Large intestine (tissue), 3 donors: ENCODE measurements around the gene CCR7. TPM values are rescaled to one million over a fixed set of nuclear protein-coding genes. Genes with fewer than 3 reads are reported as not detected.
"Not testable (repeated sequence)": the region's sequence is repeated elsewhere in the genome, so short reads cannot be mapped to it uniquely, and the experiment has no call there.

Experiments used
- DNase-seq, 2 donors: peaks; one replicate each; pipeline versions ENCODE4 v3.0.0 to v3.0.0-alpha.2; 2013
- H3K27ac ChIP-seq: one replicate; pipeline ENCODE4 v1.5.1; 2013; ENCODE audit warnings: low read length
- H3K27me3 ChIP-seq: 2 replicates; pipeline ENCODE4 v1.6.1; 2013; ENCODE audit warnings: low read length; ENCODE audit not compliant: control insufficient read depth, insufficient read depth
- H3K36me3 ChIP-seq: 2 replicates; pipeline ENCODE4 v1.6.1; 2013; ENCODE audit warnings: low read length; ENCODE audit not compliant: control insufficient read depth, insufficient read depth
- H3K4me1 ChIP-seq: one replicate; pipeline ENCODE4 v1.6.1; 2013; ENCODE audit warnings: low read length; ENCODE audit not compliant: control insufficient read depth, insufficient read depth
- H3K4me3 ChIP-seq: one replicate; pipeline ENCODE4 v1.5.1; 2013; ENCODE audit warnings: low read length
- H3K9me3 ChIP-seq: one replicate; pipeline ENCODE4 v1.6.1; 2013; ENCODE audit warnings: mild to moderate bottlenecking, low read depth, low read length, moderate library complexity; ENCODE audit not compliant: control insufficient read depth
- WGBS: methylation state at CpG from one replicate; pipeline ENCODE4 v1.1.5; 2013; ENCODE audit warnings: low lambda C conversion rate; ENCODE audit not compliant: insufficient coverage; 5-methylcytosine and 5-hydroxymethylcytosine counted together
- polyA plus RNA-seq: library from polyadenylated mRNA; unstranded; fragments of 120-200 nt; gene quantifications from one replicate; pipeline ENCODE4 v1.2.1, GENCODE V29; 2013

Gene CCR7
- polyA plus RNA-seq, 1 donor: 0.64 TPM

DNA sequence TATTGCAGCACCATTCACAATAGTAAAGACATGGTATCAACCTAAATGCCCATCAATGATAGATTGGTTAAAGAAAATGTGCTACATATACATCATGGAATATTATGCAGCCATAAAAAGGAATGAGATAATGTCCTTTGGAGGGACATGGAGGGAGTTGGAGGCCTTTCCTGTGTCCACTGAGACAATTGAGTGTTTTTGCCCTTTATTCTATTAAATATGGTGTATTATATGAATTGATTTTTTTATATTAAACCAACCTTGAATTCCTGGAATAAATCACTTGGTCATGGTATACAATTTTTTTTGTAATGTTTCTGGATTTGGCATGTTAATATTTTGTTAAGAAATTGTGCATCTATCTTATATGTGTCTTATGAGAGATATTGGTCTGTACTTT, 9.0 kb upstream of the CCR7 start:
- Histone ChIP-seq H3K4me1 (no peaks in the 10 kb centered on the region), H3K27me3 (peaks cover 15% of the 10 kb centered on the region), H3K27ac (no peak overlapping the region), H3K4me3 (no peak overlapping the region), H3K9me3 (peaks cover 6% of the 10 kb centered on the region), H3K36me3 (no peaks in the 10 kb centered on the region)
- no peak for DNase-seq

DNA sequence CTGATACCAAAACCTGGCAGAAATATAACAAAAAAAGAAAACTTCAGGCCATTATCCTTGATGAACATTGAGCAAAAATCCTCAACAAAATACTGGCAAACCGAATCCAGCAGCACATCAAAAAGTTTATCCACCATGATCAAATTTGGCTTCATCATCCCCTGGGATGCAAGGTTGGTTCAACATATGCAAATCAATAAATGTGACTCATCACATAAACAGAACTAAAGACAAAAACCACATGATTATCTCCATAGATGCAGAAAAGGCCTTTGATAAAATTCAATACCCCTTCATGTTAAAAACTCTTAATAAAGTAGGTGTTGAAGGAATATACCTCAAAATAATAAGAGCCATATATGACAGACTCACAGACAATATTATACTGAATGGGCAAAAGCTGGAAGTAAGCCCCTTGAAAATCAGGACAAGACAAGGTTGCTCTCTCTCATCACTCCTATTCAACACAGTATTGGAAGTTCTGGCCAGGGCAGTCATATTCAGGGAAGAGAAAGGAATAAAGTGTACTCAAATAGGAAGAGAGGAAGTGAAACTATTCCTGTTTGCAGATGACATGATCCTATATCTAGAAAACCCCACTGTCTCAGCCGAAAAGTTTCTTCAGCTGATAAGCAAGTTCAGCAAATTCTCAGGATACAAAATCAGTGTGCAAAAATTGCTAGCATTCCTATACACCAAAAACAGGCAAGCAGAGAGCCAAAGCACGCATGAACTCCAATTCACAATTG, 7.1 kb upstream of the CCR7 start:
- 80% methylated on average over 1 of the region's 3 CpGs for WGBS
- DNase-seq, H3K9me3 ChIP-seq: not testable (repeated sequence)

DNA sequence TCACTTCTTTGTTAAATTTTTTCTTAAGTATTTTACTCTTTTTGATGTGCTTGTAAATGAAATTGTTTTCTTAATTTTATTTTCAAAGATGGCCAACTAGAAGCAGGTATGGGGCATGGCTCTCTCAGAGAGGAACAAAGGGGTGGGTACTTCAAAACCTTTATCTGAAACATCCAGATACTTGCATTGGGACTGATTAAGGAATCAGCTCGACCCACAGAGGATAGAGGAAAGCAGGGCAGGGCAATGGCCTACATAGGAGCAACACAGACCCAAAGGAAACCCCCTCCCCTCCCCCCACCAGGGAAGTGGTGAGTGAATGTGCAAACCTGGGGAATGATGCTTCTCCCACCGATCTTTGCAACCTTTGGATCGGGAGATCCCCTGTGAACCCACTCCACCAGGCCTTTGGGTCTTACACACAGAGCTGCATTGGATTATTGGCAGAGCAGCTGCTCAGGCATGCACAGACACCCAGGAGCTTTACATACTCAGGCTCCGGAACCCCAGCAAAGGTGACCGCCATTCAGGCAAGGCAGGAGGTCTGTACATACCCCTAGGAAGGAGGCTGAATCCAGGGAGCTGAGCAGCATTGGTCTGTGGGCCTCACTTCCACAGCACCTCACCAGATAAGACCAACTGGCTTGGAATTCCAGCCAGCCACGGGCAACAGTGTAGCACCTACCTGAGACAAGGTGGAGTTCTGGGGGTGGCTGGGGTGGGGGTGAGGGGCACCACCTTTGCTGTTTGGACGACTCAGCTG, 3.0 kb upstream of the CCR7 start:
- no peak for DNase-seq
- H3K4me1 ChIP-seq: no peaks in the 10 kb centered on the region
- H3K27me3 ChIP-seq: peaks cover 9% of the 10 kb centered on the region
- no CpG with 5 or more reads among the region's 7 CpGs for WGBS
- no peak overlapping the region for H3K27ac ChIP-seq
- no peaks in the 10 kb centered on the region for H3K36me3 ChIP-seq
- no peaks in the 10 kb centered on the region for H3K9me3 ChIP-seq
- no peak overlapping the region for H3K4me3 ChIP-seq

More for the DNA sequence above, 7.1 kb upstream of the CCR7 start:
- not testable (repeated sequence) for H3K4me3 ChIP-seq, H3K4me1 ChIP-seq, H3K27ac ChIP-seq, H3K36me3 ChIP-seq
- H3K27me3 ChIP-seq: peaks cover 18% of the 10 kb centered on the region

DNA sequence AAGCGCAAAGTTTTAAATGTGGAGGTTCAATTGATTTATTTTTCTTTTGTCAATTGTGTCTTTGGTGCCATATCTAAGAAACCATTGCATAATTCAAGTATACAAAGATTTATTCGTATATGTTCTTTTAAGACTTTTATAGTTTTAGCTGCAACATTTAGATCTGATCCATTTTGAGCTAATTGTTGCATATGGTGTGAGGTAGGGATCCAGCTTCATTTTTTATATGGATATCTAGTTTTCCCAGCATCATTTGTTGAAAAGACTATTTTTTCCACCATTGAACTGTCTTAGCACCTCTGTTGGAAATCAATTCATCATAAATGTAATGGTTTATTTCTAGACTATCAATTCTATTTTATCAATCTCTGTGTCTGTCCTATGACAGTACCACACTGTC, 2.1 kb upstream of the CCR7 start:
- WGBS: 92% methylated on average over 2 of the region's 2 CpGs
- H3K36me3 ChIP-seq: no peaks in the 10 kb centered on the region
- H3K27ac ChIP-seq: no peak overlapping the region
- peaks cover 15% of the 10 kb centered on the region for H3K27me3 ChIP-seq
- no peak overlapping the region for H3K4me3 ChIP-seq
- no peaks in the 10 kb centered on the region for H3K9me3 ChIP-seq
- no peak for DNase-seq
- H3K4me1 ChIP-seq: no peaks in the 10 kb centered on the region

DNA sequence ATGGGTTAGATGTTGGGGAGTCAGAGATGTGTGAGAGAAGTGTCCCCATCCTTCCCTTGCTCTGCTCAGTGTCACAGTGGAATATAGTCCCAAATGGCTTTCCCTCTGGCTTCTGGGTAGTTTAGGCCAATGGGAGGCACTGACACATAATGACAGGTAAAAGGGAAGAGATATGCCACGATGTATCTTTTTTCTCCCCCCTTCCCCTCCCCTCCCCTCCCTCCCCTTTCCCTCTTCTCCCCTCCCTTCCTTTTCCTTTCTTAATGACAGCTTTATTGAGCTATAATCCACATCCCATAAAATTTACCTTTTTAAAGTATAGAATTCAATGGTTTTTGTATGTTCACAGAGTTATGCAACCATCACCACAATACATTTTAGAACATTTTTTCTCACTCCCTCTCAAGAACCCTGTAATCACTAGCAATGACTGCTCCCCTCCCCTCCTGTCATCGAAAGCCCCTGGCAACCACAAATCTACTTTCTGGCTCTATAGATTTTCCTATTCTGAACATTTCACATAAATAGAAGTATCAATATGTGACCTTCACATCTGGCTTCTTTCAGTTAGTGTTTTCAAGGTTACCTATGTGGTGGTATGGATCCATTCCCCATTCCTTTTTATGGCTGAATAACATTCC, 617 bp upstream of the CCR7 start:
- Histone ChIP-seq H3K4me3 (no peak overlapping the region), H3K27me3 (peaks cover 15% of the 10 kb centered on the region), H3K27ac (no peak overlapping the region), H3K36me3 (no peaks in the 10 kb centered on the region), H3K4me1 (no peaks in the 10 kb centered on the region), H3K9me3 (no peaks in the 10 kb centered on the region)
- WGBS: no CpG with 5 or more reads among the region's 2 CpGs
- DNase-seq: no peak

DNA sequence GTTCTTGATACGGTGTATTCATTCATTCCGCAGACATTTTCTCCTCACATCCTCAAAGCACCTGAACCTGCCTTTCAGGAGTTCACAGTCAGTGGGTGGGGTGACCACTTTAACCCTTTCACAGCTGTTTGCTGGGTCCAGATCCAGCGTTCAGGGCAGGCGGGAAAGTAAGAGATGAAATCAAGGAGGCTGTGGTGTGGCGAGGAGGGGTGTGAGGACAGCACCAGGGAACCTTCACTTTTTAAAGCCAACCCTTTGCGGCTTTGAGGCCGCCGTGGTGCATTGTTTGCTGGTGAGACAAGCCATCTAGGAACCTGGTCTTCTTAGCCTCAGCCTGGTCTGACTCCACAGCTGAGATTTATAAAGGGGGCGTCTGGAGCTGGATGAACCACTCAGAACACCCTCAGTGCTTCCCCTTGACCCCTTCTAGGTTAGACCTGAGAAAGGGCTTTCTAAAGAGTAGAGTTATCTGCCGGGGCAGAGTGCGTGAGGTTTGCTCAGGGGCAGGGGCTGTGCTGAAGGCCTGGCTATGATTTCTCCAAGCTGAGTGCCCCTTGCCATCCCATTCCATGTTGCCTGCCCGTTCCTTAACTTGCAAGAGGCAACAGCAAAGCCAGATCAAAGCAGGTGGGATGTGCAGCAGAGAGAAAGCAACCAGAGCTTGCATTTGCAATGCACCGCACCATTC, 933 bp downstream of the CCR7 start:
- H3K27me3 ChIP-seq: peaks cover 12% of the 10 kb centered on the region
- no peak for DNase-seq
- H3K27ac ChIP-seq: no peak overlapping the region
- peaks cover 4% of the 10 kb centered on the region for H3K4me1 ChIP-seq
- no peaks in the 10 kb centered on the region for H3K36me3 ChIP-seq
- WGBS: no CpG with 5 or more reads among the region's 13 CpGs
- H3K9me3 ChIP-seq: no peaks in the 10 kb centered on the region
- no peak overlapping the region for H3K4me3 ChIP-seq

DNA sequence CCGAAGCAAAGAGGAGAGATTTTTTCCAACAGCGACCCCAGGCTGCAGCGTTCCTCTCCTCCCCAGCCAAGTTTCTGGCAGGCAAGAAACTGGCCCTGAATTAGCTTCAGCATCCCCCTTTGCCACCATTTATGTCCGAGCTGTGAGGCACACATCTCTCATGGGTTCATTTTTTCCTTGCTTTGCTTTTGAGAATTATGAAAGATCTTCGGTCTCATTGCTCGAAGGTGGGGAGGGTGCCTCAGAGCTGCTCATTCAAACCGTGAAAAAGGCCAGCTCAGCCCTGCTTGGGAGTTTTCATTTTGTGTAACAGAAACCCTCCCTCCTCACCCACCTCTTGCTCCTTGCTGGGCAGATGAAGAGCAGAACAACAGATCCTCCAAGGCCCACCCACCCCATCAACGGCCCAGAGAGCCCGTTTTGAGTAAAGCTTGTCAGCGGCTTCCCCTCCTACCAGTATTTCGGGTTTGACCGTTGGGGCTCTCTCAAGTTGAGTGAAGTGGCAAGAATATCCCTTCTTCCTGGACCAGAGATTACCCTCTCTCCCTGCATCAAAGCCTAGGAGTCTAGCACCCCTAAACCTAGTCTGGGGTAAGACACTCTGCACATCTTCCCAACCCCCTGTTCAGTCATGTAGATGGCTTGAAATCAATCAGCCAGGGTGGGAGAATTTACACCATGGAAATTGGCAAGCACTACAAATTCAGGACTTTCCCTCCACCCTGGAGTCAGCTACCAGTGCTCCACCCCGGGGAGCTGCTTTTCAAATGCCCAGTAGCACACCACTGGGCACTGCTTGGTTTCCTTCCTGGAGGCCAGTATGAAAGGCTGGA, 1.8 kb downstream of the CCR7 start:
- Histone ChIP-seq H3K4me3 (no peak overlapping the region), H3K9me3 (no peaks in the 10 kb centered on the region), H3K4me1 (peaks cover 4% of the 10 kb centered on the region), H3K27ac (no peak overlapping the region), H3K27me3 (peaks cover 8% of the 10 kb centered on the region), H3K36me3 (no peaks in the 10 kb centered on the region)
- WGBS: no CpG with 5 or more reads among the region's 13 CpGs
- DNase-seq: no peak

DNA sequence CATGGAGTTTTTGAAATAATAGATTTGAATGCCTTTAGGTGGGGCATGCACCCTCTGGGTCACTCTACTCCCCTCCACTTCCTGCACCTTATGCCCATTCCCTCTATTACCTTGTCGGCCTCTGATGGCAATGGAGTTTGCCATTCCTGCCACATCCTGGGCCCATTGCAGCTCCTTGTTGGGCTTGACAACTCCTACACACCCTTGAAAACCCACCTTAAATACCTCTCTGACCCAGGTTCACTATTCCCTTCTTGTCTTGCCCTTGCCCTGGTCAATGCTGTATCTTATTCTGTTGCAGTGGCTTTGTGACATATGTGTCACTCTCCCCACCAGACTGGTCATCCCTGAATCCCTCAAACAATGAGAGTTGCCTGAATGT, 2.4 kb downstream of the CCR7 start:
- no peaks in the 10 kb centered on the region for H3K36me3 ChIP-seq
- DNase-seq: no peak
- peaks cover 7% of the 10 kb centered on the region for H3K4me1 ChIP-seq
- WGBS: no CpG with 5 or more reads among the region's 1 CpG
- no peak overlapping the region for H3K27ac ChIP-seq
- no peaks in the 10 kb centered on the region for H3K9me3 ChIP-seq
- H3K4me3 ChIP-seq: no peak overlapping the region
- H3K27me3 ChIP-seq: peaks cover 8% of the 10 kb centered on the region

DNA sequence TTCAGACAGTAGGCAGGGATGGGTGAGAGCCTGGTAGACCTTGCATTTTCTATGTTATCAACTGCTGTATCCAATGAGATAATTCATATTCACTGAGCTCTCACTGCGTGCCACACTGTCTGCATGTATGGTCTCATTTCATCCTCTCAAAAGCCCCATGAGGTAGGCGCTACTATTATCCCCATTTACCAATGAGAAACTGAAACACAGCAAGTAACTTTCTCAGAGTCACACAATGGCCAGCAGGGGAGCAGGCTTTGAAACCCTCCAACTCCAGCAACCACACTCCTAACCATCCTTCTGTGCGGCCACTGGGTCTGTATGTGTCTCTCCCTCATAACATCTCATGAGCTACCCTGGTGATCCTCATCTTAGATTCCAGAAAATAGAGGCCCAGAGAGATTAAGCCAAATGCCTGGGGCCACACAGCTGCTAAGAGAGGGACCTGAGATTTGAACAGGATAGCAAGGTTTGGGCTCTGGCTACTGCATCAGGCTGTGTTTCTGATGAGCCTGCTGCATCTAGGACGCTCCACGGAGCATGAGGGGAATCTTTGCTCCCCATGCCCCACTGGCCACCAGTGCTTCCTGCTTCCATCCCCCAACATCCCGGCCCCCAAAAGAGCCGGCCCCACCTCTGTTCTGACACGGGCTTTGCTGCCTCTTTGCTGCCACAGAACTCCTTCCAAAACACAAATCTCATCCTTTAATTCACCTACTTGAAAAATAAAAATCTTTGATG, 3.2 kb downstream of the CCR7 start:
- Histone ChIP-seq H3K27ac (no peak overlapping the region), H3K4me3 (no peak overlapping the region), H3K4me1 (peaks cover 7% of the 10 kb centered on the region), H3K27me3 (peaks cover 11% of the 10 kb centered on the region), H3K36me3 (no peaks in the 10 kb centered on the region), H3K9me3 (no peaks in the 10 kb centered on the region)
- DNase-seq: no peak
- WGBS: no CpG with 5 or more reads among the region's 8 CpGs
